SHP77 treated with DMSO at 0.1 percent for 48 hours (cell line): ENCODE data around the gene MMRN2.
"Not testable (repeated sequence)": the region's sequence is repeated elsewhere in the genome, so short reads cannot be mapped to it uniquely, and the experiment has no call there.

ENCODE experiments used
- DNase-seq: peaks from one replicate; lab custom pipeline; 2025; lab: John Stamatoyannopoulos, UW

Gene MMRN2

DNA sequence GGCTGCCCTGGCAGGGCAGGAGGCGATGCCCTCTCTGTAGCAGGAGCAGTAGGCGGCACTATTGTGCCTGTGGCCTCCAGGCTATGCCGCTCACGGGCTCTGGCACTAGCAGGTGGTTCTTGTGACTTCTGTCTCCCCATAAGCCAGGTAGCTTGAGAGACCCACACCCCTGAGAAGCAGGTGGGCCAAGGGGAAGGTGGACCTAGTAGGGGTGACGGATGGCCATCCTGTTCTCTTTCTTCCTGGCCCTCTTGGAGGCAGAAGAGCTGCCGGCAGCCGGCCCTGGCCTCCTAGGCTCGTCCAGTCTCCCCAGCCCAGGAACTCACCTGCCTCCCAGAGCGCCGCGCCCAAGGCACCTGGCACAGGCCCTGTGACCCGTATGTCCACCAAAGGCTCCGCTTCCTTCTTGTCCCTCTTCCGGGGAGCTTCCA lies 15.4 kb downstream of the MMRN2 start:
- no peak for DNase-seq

DNA sequence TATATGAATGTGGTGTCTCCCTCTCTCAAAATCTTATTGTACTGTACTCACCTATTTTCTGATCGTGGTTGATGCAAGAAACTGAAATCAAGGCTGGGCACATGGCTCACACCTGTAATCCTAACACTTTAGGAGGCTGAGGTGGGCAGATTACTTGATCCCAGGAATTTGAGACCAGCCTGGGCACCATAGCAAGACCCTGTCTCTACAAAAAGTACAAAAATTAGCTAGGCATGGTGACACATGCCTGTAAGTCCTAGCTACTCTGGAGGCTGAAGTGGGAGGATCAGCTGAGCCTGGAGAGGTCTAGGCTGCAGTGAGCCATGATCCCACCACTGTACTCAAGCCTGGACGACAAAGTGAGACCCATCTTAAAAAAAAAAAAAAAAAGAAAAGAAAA lies 16.0 kb downstream of the MMRN2 start:
- DNase-seq, result no peak

DNA sequence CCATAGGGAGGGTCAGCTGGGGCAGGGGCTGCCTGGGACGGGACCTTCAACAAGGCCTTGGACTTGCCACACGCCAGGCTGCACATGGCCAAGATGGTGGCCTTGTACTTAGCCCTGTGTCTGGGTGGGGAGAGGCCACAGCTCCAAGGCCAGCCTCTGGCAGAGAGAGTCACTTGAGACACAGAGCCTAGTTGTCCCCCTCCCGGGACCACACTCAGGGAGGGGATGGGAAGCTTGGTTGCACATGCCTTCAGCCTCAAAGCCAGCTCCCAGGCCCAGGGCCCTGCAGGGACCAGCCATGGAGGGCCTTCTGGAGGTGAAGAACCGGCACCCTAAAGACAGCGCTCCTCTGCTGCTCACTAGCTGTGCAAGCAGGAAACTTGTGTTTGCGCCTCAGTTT lies 16.7 kb downstream of the MMRN2 start:
- DNase-seq, result no peak

DNA sequence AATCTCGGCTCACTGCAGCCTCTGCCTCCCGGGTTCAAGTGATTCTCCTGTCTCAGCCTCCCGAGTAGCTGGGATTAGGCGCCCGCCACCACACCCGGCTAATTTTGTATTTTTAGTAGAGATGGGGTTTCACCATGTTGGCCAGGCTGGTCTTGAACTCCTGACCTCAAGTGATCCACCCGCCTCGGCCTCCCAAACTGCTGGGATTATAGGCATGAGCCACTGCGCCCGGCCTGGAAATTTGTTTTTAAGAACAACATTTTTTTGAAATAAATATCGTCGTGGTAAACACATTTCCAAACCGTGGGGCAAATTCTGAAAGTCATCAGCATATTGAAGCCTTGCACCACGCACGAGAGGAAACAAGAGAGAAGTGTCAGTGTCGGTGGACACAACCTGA lies 17.3 kb downstream of the MMRN2 start:
- DNase-seq, result not testable (repeated sequence)

DNA sequence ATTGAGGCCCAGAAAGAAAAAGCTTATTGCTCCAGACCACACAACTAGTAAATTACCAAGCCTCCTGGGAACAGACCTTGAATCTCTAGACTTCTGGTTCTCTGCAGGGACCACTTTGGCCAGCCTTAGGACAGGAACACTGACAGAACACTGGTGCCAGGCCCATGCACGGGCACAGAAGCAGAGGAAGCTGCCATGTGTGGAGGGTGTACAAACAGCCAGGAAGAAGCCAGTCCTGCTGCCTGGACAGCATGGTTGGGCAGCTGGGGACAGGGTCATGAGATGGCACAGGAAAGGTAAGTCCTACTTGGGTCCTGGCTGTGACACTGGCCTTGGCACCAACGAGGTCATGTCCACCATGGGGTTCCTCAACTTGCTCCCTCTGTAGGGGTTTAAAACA lies 19.2 kb downstream of the MMRN2 start:
- DNase-seq, result no peak

DNA sequence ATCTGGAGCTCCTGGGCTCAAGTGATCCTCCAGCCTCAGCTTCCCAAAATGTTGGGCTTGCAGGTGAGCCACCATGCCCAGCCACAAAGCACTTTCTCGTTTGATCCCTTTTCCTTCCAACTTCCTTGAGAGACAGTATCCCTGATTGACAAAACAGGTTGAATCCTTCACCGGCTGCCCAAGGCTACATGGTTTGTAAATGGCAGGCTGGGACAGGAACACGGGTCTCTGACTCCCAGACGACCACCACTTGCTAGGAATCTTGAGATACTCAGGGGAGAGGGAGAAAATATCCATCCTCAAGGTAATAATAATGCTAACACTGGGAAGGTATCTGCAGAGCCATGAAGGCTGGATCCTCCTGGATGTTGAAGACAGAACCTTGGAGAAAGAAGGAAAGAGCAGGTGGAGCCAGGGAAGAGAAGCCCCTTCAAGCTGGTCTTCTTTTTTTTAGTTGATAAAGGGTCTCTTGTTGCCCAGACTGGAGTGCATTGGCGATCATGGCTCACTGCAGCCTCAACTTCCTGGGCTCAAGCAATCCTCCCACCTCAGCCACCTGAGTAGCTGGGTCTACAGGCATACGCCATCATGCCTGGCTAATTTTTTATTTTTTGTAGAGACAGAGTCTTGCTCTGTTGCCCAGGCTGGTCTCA lies 19.8 kb downstream of the MMRN2 start:
- no peak for DNase-seq

DNA sequence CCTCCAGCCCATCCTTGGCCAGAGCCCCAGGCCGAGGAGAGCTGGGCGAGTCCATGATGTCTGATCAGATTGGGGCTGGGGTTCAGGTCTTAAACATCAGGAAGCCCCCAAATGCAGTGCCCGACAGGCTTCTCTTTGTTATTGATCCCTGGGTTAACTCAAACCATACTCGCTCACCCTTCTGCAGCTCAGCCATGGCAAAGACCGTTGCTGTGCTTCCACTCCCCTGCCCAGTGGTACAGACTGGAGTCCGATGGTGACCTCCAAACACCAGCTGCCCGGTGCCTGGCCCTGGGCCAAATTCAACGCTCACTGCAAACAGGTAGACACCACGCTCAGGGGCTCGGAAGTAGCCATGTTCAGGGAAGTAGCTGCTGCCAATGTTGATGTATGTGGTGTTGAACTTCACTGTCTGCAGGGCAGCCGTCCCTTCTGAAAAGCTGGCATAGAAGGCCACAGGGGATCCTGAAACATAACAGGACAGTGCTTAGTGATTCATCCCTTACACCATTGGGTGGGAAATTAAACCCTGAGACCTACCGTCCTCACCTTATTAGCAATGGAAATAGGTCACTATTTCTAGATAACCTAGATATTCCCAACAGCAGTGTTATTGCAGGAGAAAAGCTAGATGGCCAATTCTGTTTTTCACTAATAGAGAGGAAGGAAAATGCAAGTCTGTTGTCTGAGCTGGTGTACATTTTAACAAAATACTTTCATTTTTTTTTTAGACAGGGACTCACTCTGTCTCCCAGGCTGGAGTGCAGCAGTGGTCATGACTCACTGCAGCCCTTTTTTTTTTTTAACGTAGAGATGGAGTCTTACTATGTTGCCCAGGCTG lies 20.5 kb downstream of the MMRN2 start:
- DNase-seq, result peak; percentile 15

DNA sequence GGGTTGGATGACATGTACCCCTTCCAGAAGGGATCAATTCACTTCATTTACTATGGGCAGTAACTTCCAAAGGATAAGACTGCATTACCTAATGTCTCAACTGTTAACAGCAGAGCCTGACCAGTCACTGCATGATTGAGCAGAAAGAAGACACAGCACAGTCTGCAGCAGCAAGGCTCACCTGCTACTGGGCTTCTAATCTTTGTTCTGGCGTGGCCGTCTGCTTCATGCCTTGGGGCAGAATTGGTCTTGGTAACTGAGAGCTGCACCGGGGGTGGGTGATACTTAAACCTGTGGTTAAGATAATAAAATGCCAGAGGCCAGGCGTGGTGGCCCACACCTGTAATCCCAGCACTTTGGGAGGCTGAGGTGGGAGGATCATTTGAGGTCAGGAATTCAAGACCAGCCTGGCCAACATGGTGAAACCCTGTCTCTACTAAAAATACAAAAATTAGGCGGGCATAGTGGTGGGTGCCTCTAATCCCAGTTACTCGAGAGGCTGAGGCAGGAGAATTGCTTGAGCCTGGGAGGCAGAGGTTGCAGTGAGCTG lies 23.2 kb downstream of the MMRN2 start:
- DNase-seq, result not testable (repeated sequence)

DNA sequence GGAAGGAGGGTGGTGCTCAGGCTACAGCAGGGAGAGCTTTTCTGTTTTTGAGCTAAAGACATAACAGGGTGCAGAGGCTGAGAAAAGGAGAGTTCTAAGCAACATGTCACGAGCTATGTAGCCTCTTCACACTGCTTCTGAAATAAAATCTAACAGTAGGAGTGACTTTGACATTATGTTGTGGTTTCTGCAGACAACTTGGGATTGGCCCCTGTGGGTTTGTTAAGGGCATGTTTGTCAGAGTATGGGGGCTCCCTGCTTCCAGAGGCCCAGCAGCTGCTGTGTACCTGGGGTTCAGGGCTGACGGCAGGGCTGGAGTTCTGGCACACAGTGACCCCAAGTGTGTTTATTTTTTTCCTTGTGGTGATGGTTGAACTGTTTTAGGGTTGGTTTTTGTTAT lies 24.7 kb downstream of the MMRN2 start:
- no peak for DNase-seq

DNA sequence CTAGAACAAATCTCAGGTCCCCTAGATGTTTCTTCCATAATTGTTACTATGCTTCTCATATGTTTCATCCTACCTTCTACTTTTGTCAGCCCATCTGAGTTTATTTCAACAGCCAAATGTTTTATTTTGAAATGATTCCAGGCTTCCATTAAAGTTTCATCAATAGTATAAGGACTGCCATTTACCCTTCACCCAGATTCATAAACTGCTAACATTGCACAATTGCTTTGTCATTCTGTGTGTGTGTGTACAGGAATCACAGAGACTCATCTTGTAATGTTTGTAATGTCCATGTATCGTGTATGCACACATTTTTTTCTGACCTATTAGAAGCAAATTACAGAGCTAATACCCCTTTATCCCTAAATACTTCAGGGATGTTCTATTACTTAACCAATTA lies 25.5 kb downstream of the MMRN2 start:
- DNase-seq, result no peak

DNA sequence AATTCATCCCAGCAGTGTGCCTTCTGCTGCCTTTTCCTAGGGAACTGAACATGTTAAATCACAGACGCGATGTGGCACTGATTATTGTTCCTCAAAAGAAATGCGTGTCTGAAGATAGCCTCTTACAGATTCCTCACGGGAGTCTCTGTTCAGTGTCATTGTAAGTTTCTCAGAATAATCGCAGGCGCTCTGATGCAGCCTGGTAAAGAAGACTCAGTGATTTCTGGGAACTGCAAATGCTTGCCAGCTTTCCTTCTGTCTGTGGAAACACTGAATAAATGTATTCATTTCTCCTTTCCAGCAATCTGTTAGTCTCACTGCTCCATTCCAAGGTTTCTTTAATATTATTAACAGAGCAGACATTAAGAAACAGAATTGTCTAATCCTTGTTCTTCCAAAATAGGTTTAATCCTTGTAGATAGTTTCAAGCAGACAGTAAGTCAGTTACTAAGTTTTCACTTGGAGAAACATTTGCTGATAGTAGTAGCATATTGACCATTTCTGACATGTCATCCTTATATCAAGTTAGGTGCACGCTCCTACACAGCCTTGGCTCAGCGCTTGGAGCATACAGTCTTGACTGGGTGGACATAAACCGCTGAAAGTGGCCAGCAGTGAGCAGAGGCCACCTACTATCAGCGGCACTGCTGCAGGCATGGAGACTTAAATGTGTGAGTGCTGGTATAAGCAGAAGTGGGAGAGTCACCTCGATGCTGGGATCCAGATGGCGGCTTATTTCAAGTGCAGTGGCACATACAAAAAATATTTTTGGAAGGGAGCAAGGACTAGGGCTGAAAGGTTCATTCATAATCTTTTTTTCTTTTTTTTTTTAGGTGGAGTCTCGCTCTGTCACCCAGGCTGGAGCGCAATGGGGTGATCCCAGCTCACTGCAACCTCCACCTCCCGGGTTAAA lies 27.7 kb downstream of the MMRN2 start:
- DNase-seq, result no peak

DNA sequence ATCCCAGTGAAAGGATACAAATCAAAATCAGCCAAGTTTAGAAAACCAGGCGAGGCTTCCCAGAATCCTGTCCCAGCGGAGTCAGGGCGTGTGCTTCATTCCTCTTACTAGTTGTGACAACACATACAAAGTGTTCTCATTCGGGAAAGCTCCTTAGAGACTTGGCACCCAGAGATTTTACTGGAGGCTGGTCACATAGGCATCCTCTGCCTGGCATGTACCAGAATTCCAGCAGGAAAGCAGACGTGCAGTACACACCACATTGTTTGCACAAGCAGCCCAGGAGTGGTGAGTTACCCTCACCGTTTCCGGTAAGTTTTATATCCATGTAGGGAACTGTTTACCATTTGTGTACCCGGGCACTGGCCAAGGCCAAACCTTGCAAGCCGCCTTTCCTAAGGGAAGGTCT lies 34.9 kb downstream of the MMRN2 start:
- no peak for DNase-seq

DNA sequence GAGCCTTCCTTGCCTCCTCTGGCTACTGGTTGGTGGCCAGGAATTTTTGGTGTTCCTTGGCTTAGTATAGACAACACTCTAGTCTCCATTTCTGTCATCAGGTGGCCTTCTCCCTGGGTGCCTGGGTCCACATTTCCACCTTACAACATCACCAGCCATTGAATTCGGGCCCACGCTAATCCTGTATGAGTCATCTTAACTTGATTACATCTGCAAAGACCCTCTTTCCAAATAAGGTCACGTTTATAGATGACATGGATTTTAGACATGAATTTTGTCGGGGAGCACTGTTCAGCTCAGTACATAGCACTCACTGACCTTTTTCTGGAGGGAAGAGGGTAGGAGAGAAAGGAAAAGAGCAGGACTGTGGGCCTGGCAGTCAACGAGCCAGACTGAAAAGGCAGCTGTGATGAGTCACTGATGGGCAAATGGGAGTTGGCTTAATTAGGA lies 39.4 kb downstream of the MMRN2 start:
- no peak for DNase-seq

DNA sequence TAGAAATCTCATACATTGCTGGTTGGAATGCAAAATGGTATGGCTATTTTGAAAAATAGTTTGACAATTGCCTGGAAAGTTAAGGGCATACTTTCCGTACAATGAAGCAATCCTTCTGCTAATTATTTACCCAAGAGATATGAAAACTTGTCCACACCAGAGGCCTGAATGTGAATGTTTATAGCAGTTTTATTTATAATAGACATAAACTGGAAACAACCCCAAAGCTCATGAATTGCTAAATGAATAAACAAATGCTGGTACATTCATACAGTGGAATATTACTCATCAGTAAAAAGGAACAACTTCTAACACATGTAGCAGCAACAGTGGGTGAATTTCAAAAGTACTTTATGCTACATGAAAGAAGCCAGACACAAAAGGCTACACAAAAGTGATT lies 42.7 kb downstream of the MMRN2 start:
- no peak for DNase-seq

DNA sequence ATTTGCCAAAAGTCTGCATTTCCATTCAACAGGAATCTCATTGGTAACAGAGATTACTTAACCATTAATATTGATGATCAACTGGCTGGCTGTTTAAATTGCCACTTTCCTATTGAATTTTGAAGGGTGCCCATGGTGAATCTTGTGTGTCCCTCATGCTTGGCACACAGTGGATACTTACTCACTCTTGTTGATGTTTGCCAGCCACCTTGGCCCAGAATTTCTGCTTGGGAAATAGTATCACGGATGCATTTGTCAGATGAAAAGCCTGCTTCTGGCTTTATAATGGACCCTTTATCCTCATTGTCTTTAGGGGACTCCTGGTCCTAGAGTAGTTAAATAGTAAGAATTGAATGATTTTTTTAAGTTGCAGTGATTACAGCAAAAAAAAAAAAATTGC lies 52.0 kb downstream of the MMRN2 start:
- DNase-seq, result no peak

DNA sequence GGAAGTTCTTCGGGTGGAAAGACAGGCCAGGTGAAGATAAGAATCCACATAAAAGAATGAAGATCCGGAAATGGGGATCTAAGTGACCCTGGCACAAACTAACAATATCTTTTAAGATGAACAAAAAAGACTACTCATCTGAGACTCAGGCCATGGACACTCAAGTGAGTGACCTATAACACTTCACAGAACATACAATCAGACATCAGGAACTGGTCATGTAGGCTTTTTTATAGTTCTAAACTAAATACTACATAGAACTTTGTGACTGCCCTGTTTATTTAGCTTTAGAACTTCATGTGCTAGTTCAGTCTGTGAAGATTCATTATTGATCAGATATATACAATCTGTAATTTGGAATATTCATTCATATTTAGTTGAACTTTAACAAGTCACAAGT lies 52.8 kb downstream of the MMRN2 start:
- no peak for DNase-seq

DNA sequence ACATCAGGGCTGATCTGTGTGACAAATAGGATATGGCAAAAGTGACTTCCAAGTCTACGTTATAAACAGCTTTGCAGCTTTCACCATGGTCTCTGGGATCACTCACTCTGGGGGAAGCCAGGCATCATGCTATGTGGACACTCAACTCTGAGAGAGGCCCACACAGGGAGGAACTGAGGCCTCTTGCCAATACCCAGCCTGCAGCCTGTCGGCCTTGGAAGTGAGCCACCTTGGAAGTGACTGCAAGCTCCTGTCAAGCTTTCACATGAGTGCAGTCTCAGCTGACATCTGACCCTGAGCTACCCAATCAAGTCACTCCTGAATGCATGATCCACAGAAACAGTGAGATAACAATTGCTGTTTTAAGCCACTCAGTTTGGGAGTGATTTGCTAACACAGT lies 56.5 kb downstream of the MMRN2 start:
- no peak for DNase-seq

DNA sequence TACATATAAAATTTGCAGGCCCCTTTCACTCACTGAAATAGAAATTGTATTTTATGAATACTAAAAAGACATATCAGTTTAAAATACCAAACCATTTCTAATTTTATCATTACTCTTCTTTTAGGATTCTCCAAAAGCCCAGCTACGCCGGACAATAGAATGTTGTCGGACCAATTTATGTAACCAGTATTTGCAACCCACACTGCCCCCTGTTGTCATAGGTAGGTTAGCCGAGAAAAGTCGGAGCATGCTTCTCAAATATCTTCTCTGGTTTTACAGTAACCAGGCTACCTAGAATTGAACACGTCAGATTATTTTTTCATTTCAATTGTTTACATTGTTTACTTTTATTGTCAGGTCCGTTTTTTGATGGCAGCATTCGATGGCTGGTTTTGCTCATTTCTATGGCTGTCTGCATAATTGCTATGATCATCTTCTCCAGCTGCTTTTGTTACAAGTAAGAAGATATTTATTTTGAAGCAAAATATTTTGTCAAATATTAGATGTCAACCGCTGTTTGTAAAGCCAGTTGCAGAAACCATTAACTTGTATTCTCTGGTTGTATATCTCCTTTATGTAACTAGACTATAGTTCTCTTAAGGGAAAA lies 57.6 kb downstream of the MMRN2 start:
- DNase-seq, result no peak

DNA sequence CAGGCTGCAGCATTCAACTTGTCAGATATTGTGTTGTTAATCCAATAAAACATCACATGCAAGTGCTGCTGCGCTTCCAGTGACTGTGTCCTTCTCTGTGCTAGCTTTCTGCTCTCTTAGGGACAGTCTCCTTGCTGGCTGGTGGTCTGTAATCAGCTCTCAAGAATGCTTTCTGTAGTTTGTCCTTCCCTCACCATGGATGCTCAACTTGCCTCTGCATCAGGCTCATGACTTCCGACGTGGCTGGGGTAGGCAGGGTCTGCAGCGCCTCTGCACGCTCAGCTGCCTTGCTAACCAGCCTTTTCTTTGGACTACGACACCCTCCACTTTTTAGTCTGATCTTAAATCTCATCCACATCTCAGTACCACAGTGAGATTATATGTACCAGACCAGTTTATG lies 58.3 kb downstream of the MMRN2 start:
- no peak for DNase-seq

DNA sequence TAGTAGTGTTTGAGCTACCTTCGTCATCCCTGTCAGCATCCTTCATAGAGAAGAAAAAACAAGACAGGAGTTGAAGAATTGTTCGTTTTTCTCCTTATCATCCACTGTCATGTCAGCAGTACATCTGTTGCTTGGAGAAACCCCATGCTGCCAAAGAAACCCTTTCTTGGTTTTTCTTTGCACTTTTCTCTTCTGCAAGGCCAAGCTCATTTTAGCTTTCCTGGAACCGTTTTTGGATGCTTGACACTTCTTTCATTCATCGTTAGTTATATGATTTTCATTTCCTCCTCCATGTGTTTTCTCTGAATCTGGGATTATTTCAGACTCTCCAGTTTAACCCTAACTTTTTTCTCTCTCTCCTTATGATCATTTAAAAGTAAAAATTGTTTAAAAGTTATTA lies 58.9 kb downstream of the MMRN2 start:
- no peak for DNase-seq

DNA sequence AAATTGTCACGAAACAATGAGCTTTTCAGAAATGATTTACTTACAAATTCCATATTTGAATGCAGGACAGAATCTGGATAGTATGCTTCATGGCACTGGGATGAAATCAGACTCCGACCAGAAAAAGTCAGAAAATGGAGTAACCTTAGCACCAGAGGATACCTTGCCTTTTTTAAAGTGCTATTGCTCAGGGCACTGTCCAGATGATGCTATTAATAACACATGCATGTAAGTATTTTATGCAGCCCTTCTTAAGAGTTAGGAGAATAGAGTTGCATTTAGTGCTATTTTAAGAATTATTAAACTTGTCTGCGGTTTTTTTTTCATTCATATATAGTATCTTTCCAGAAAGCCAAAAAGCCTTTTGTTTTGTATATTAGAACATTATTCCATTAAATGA lies 67.4 kb downstream of the MMRN2 start:
- DNase-seq, result no peak
